KG1 (cell line): ENCODE data around the gene CDH1.
"Not testable (repeated sequence)": the region's sequence is repeated elsewhere in the genome, so short reads cannot be mapped to it uniquely, and the experiment has no call there.

Experiments used
- DNase-seq: peaks from one replicate; lab custom pipeline; 2025; lab: John Stamatoyannopoulos, UW

The CDH1 gene

DNA sequence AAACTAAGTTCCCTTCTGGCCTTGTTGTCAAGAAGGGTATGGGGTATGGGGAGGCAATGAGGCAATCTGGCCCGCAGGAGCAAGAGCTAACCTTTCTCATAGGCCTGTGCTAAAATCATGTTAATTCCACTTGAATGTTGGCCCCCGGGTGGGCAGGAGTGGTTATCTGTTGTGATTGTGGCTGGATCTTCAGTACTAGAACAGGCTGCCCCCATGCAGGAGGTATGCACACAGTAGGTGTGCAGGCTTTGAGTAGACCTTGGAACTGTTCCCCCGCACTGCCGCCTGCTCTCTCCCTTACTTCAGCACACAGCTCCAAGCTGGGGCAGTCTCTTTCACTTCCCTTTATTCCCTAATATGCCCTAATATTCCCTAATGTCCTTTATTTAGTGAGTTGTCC lies 53.9 kb downstream of the CDH1 start:
- no peak for DNase-seq

- DNase-seq = no peak
These were observed 55.6 kb downstream of the CDH1 start for GRCh38 chr16:68792465-68793324.

GRCh38 chr16:68793401-68793857 lies 56.3 kb downstream of the CDH1 start:
- DNase-seq = no peak

DNA sequence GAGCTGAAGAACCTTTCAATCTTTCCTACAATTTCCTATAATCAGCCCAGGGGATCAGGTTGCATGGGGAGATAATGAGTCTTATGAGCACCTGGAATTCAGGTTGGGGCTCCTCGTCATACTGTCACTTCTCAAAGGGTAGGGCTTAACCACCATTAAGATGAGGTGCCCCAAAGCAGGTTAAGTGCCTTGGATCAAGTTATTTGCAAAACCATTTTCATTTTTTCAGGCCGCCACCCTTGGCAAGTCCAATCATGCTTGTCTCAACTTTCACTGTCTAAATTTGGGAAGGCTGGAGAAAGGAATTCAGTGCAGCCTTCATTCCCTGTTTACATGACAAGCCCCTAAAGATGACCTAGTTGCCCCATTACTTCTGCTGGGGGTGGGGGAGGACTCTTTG lies 61.3 kb downstream of the CDH1 start:
- DNase-seq = no peak

DNA sequence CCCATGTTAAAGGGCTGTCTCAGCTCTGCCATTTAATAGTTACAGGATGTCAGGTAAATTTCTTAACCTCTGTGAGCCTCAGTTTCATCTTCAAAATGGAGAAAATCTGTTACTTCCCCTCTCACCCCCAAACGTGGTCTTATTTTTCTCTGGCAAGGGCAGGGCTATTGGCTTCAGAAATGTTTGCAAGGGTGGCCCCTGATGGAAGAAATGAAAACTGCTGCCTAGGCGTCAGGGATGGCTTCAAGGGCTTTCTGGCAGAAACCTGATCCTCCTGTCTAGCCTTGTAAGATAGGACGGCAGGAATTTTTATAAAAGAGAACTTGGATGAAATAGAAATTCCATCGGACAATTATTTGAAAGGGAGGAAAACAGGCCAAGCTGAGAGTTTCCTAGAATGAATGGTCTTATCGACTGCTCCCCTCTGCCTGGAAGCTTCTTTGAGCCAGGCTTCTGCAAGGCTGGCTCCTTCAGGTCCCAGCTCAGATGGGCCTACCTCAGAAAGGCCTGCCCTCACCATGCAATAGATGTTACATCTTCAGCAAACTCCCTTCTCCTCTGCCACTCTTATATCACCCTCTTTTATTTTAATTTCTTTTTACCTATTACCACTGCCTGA lies 63.3 kb downstream of the CDH1 start:
- peak; percentile 6 for DNase-seq

DNA sequence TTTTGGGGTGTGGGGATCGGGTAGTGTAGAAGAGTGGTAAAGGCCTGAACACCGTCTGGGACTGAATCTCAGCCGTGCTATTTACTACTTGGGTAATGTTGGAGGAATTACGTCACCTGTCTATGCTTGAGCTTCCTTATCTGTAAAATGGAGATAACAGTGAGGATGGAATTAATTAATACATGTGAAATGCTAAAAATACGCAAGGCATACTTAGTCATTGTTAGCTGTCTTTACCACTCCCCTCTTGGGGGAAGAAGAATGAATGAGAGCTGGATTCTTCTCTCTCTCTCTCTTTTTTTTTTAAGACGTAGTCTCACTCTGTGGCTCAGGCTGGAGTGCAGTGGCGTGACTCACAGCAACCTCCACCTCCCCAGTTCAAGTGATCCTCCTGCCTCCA lies 65.1 kb downstream of the CDH1 start:
- DNase-seq = no peak

- DNase-seq = no peak
These were observed 69.3 kb downstream of the CDH1 start for GRCh38 chr16:68806422-68806821.

- no peak for DNase-seq
These were observed 69.9 kb downstream of the CDH1 start for GRCh38 chr16:68806981-68807380.

DNA sequence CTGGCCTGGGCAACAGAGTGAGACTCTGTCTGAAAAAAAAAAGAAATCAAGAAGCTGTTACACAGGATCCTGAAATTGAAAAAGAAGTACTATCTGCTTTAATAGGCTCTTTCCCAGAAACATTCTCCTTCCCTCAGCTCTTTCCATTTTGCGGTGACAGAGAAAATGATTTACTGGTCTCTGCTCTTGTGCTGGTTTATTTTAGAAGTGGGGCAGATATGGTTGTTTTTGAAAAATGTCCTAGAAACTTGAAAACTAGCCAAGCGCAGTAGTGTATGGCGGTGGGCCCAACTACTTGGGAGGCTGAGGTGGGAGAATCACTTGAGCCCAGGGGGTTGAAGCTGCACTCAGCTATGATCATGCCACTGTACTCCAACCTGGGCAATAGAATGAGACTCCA lies 77.4 kb downstream of the CDH1 start:
- no peak for DNase-seq

- no peak for DNase-seq
These were observed 86.5 kb downstream of the CDH1 start for GRCh38 chr16:68823401-68824135.

GRCh38 chr16:68825427-68825826 lies 88.3 kb downstream of the CDH1 start:
- no peak for DNase-seq

- no peak for DNase-seq
These were observed 89.6 kb downstream of the CDH1 start for GRCh38 chr16:68826652-68827051.

- DNase-seq = no peak
These were observed 96.2 kb downstream of the CDH1 start for GRCh38 chr16:68833251-68833650.

GRCh38 chr16:68834550-68834949 lies 97.5 kb downstream of the CDH1 start:
- no peak for DNase-seq

DNA sequence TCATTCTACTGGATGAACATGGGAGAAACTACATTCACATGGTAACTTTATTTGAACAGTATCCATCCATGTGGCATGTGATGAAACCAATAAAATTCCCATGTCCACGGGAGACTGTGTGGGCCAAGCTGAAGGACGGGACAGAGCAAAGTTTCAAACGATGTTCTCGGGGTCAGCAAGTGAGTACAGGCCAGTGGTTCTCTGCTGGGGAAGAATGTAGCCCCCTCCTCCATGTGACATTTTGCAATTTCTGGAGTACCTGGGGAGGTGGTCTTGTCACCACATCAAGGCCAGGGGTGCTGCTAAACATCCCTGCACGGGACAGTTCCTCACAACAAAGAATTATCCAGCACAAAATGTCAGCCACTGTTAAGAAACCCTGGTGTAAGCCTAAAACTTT lies 98.9 kb downstream of the CDH1 start:
- no peak for DNase-seq

- no peak for DNase-seq
These were observed 102.7 kb downstream of the CDH1 start for GRCh38 chr16:68839831-68840230.

GRCh38 chr16:68842964-68843481 lies 105.9 kb downstream of the CDH1 start:
- not testable (repeated sequence) for DNase-seq

- DNase-seq = peak; percentile 82
These were observed 106.6 kb downstream of the CDH1 start, which contains the start of gene TANGO6 for GRCh38 chr16:68843482-68844210. Gene TANGO6 (plus strand): TSS chr16:68843531. CDS start chr16:68843618, 87 bp downstream.

DNA sequence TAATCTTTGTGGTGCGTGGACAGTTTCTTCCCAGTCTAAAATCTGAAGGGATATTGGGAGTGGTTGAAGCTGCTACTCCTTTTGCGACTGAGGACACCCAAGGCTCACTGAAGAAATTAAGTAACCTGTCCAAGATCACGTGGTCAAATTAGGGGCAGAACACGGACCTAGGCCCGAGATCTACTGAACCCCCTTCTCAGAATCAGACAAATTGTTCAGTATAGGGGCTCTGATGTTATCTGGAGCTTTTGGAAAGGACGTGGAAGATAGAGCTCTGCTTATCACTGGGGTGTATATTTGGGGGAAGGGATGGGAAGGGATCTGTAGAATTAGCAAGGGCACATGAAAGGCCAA lies 107.1 kb downstream of the CDH1 start:
- no peak for DNase-seq

DNA sequence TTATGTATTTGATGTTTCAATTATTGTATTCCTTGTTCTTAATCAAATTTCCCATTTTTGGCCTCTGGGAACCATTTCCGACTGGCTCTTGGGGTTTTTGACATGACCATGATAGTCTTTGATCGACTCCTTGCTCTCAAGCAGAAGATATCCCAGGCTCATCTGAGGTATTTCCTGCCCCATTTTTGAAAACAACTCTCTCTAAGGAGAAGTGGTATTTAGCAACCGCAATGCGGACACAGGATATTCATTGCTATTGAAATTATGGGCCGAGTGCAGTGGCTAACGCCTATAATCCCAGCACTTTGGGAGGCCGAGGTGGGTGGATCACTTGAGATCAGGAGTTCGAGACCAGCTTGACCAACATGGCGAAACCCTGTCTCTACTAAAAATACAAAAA lies 111.7 kb downstream of the CDH1 start:
- no peak for DNase-seq

DNA sequence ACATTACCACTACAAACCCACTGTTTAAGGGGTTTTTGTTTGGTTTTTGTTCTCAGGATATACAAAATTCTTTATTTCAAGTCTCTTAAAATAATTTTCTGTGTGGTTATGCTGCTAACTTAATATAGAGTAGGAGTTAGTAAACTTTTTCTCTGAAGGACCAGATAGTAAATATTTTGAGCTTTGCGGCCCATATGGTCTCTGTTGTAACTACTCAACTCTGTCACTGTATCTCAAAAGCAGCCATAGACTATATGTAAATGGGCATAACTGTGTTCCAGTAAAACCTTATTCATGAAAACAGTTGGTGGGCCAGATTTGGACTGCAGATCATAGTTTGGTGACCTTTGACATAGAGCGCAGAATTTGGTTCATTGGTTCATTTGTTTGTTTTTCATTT lies 113.4 kb downstream of the CDH1 start:
- DNase-seq = no peak

DNA sequence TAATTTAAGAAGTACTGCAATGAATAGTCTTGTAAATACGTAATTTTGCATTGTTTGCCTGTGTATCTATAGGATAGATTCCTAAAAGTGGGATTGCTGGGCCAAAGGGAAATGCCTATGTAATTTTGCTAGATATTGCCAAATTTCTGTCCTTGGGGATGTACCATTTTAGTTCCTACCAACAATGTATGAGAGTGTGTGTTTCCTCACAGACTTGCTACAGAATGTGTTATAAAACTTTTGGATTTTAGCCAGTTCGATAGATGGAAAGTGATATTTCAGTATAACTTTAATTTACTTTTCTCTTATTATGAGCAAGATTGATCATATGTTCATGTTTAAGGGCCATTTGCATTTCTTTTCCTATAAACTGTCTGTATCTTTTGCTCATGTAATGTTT lies 114.5 kb downstream of the CDH1 start:
- DNase-seq = no peak
